Ecto neural progenitor cell (in vitro differentiated cells): ENCODE data around the gene KDM1B.
A peak's percentile ranks its signal among the peaks of the same experiment; 100 is the strongest.
"Not testable (repeated sequence)": the region's sequence is repeated elsewhere in the genome, so short reads cannot be mapped to it uniquely, and the experiment has no call there.

ENCODE experiments used
- DNase-seq: peaks from one replicate; pipeline ENCODE4 v3.0.0-alpha.2; 2018; ENCODE audit warnings: low spot score

KDM1B gene

GRCh38 chr6:18231856-18232255 lies 76.6 kb downstream of the KDM1B start:
- DNase-seq: not testable (repeated sequence)

GRCh38 chr6:18233770-18234169 lies 78.5 kb downstream of the KDM1B start:
- not testable (repeated sequence) for DNase-seq

- DNase-seq: no peak
These were observed 79.3 kb downstream of the KDM1B start for GRCh38 chr6:18234564-18234963.

- DNase-seq: no peak
These were observed 80.3 kb downstream of the KDM1B start for GRCh38 chr6:18235524-18235923.

- DNase-seq: no peak
These were observed 81.9 kb downstream of the KDM1B start for GRCh38 chr6:18237167-18237566.

GRCh38 chr6:18240230-18240629 lies 85.0 kb downstream of the KDM1B start:
- DNase-seq: no peak

- DNase-seq: no peak
These were observed 86.2 kb downstream of the KDM1B start for GRCh38 chr6:18241208-18242038.

GRCh38 chr6:18242062-18242851 lies 87.0 kb downstream of the KDM1B start:
- DNase-seq: no peak

- no peak for DNase-seq
These were observed 88.2 kb downstream of the KDM1B start for GRCh38 chr6:18243302-18243893.

- DNase-seq: no peak
These were observed 89.0 kb downstream of the KDM1B start for GRCh38 chr6:18244251-18244650.

- no peak for DNase-seq
These were observed 89.9 kb downstream of the KDM1B start for GRCh38 chr6:18245079-18245478.

GRCh38 chr6:18245642-18246041 lies 90.4 kb downstream of the KDM1B start:
- DNase-seq: no peak

- no peak for DNase-seq
These were observed 91.0 kb downstream of the KDM1B start for GRCh38 chr6:18246205-18246604.

GRCh38 chr6:18247002-18247401 lies 91.8 kb downstream of the KDM1B start:
- no peak for DNase-seq

- DNase-seq: no peak
These were observed 93.5 kb downstream of the KDM1B start for GRCh38 chr6:18248698-18249097.

GRCh38 chr6:18249271-18249670 lies 94.0 kb downstream of the KDM1B start:
- DNase-seq: no peak

GRCh38 chr6:18253635-18254034 lies 98.4 kb downstream of the KDM1B start:
- no peak for DNase-seq

- DNase-seq: no peak
These were observed 99.6 kb downstream of the KDM1B start for GRCh38 chr6:18254793-18255192.

GRCh38 chr6:18259675-18260447 lies 104.6 kb downstream of the KDM1B start:
- no peak for DNase-seq

GRCh38 chr6:18260448-18261106 lies 105.4 kb downstream of the KDM1B start:
- peak; percentile 48 for DNase-seq

- no peak for DNase-seq
These were observed 106.7 kb downstream of the KDM1B start for GRCh38 chr6:18261877-18262276.
